ENCODE data around the gene GALNT16.

Gene GALNT16

GRCh38 chr14:69318241-69318640 lies 58.3 kb downstream of the GALNT16 start:
- DNase-seq = peak; percentile 60

DNA sequence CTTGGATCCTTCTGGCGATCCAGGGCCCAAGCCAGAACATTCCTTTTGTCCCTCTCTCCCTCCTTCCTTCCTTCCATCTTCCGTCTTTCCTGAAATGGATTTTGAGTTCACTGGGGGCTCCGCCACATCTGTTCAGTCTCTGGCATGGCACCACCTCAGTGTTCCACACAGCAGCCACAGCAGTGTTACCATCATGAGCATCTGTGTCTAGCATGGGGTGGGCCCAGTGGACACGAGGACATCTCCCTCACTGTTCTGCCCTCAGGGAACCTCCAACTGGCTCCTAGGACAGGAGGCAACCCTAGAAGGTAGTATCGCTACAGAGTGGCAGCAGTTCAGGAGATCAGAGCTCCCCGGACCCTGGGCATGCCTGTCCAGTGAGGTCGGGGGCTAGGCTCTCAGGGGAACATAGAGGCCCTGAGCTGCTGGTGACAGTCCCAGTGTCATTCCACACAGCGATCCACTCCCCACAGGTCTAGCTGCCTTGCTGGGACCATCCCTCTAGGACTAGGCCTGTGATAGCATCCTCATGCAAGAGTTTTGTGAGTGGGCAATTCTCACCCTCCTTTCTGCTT lies 59.0 kb downstream of the GALNT16 start:
- no peak for DNase-seq

DNA sequence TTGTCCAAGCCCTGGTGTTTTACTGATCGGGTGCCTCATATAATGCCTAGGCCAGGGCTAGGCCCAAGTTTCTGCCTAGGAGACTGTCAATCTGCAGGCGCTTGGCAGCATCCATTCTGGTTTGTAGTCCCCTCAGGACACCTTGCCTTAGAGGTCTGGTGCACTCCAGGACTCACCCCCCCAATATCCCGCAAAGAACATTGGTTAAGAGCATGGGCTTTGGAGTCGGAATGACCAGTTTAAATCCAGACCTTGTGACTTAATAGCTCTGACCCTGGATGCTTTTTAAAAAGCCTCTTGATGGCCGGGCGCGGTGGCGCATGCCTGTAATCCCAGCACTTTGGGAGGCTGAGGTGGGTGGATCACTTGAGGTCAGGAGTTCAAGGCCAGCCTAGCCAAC lies 60.0 kb downstream of the GALNT16 start:
- DNase-seq = no peak

DNA sequence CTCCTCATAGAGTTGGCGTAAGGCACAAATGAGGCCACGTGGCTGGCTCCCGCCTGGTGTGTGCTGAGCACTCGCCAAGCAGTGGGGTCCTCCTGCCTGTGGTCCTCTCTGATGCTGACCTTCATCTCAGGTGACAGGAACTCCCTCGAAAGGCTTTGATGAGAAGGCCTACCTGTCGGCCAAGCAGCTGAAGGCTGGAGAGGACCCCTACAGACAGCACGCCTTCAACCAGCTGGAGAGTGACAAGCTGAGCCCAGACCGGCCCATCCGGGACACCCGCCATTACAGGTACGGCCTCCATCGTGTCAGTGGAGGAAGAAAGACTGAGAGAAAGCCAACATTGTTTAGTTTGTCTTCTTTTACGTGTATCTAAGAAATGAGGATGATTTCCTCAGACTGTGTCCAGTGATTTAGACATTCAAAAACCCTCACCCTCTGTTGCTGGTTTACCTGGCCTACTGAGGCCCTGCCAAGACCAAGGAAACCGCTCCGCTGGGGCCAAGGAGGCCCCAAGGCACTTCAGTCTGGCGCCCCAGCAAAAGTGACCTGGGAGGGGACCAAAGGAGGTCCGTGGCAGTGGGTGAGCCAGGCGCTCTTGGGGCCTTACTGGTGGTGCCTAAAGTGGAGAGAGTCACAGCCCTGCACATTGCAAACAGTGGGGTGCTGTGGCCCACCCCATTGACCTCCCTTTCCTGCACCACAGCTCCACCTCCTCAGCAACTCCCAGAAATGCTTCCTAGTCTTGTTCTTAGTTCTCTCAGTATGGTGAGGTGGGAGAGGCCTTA lies 60.8 kb downstream of the GALNT16 start:
- no peak for DNase-seq

GRCh38 chr14:69321601-69322330 lies 61.8 kb downstream of the GALNT16 start:
- no peak for DNase-seq

DNA sequence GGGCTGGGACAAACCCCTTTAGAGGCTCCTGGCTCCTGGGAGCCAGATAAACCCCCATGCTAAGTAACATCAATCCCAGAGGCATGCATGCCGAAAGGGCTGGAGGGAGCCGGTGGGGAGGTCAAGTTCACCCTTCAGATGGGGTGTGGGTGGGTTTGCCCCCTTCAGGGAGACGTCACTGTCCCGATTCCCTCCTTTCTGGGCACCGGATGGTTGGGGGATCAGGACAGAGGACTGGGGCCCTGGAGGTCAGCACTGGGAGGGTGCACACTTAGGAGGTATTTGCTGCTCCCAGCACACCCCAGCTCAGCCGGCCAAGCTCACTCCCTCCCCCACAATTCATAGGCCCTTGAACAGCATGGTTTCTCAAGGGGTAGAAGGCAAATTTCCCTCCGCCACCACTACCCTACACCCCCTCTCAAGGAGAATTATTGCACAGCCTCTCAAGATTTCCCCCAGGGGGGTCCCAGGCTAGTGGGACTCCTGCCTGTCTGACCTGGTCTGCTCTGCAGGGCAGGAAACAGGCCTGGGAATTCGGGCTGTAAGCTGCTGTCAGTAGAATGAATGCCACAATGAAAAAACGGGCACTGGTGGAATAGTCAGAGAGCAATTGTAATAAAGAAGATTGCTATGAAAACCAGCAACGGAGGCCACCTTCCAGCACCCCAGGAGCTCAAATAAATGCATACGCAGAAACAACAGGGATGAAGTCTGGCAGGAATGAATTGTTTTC lies 63.5 kb downstream of the GALNT16 start:
- no peak for DNase-seq

DNA sequence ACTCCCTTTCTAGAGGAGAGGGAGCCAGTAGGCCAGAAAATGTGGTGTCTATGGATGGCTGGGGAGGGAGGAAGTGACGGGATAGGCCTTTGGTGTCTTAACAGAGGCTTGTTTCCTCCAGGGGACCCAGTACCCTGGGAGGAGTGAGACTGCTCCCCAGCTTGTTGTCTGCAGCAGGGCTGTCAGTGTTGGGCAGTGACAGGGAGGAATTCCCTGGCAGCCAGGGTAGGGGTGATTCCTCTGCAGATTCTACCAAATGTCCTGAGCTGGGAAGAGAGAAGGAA lies 64.0 kb downstream of the GALNT16 start:
- DNase-seq = no peak

DNA sequence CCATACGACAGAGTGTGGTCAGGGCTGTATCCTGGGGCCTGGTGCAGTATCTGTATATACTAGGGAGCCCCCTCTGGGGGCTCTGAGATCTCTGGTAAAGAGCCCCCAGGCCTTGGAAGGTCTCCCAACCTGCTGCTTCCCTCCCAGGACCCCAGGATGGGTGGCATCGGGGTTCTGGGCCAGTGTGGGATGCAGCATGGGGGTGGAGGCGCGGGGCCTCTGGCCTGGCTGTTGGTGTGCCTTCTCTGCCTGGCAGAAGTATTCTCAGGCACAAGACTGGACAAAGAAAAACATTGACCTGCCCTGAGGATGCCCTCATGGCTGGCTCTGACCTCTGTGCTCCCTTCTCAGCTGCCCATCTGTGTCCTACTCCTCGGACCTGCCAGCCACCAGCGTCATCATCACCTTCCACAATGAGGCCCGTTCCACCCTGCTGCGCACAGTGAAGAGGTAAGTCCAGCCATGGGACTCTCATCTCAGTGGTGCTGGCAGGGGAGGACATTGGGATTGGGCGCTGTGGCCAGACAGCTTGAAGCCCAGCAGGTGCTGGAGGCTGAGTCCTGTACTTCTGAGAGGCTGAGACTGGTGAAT lies 64.5 kb downstream of the GALNT16 start:
- no peak for DNase-seq

DNA sequence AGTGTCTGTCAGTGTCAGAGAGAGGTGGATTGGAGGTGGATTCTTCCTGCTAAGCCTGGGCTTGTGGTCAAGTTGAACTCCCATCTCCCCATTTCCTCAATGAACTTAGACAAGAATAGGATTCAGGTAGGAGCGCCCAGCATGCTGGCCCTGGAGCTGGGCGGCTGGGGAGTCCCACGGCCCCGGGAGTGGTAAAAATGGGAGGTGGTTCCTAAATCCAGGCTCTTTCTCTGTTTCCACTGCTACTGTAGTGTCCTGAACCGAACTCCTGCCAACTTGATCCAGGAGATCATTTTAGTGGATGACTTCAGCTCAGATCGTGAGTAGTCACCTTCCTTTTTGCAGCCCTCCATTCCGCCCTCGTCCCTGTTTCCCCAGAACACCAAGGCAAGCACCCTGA lies 65.1 kb downstream of the GALNT16 start:
- DNase-seq = no peak

DNA sequence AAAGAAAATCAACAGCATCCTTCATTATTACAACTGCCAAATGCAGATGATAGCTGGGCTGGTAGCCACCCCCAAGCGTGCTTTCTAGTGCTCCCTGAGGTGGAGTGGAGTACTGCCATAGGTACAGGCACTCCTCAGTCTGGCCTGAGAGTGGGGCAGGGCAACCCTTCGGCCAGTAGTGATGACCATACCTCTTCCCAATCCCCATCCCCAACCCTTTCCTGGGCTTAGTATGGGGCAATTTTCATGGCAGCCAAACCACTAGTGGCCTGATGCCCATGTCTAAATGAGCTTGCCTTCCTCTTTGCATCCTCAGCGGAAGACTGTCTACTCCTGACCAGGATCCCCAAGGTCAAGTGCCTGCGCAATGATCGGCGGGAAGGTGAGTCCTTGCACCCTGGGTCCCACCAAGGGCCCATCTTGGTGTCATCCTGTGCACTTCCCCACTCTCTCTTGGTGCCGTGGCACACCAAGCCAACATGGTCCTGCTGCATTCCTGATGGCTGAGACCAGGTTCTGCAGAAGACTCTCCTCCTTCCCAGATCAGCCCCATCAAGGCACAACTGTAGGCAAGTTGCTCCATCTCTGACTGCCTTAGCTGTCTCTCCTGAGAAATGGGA lies 65.8 kb downstream of the GALNT16 start:
- no peak for DNase-seq

DNA sequence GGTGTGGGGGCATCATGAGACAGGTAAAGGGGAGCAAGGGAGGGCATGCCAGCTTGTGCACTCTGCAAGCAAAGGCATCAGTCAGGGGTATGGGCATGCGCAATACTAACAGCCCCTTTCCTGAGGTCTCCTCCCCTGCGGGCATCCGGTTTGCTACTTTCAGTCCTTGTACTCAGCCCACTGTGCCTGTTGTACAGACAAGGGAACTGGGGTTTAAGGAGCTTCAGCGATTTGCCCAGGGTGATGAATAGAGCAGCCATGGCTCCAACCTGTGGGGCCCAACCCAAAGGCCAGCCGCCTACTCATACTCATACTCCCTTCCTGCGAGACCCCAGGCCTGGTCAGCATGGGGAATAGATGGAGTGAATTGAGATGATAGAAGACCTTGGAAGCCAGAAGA lies 66.7 kb downstream of the GALNT16 start:
- DNase-seq = no peak

GRCh38 chr14:69327507-69327906 lies 67.5 kb downstream of the GALNT16 start:
- no peak for DNase-seq

DNA sequence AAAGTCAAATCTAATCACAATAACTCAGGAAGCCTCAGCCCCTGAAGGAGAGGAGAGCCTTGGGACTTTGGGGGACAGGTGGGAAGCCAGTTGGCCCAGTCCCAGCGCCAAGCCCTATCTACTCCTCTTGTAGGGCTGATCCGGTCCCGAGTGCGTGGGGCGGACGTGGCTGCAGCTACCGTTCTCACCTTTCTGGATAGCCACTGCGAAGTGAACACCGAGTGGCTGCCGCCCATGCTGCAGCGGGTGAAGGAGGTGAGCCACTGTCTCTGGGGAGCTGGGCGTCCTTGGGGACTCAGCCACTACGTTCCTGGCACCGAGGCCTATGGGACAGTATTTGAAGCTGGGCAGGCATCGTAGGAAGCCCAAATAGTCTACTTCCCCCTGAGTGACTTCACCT lies 68.4 kb downstream of the GALNT16 start:
- no peak for DNase-seq

GRCh38 chr14:69328765-69329164 lies 68.8 kb downstream of the GALNT16 start:
- DNase-seq = no peak

DNA sequence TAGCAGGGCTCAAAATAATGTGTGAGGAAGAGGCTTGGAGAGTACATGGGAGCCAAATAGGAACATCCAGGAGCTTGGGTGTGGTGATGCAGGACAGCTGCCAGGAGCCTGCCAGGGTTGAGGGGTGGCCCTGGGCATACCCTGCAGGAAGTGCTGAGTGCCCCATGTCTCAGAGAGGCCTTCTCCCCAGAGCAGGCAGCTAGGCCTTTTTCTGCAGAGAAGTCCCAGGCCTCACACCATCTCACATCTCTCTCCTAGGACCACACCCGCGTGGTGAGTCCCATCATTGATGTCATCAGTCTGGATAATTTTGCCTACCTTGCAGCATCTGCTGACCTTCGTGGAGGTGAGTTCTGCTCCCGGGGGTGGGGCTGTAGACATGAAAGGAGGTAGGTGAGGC lies 71.2 kb downstream of the GALNT16 start:
- no peak for DNase-seq

GRCh38 chr14:69332782-69333395 lies 72.9 kb downstream of the GALNT16 start:
- no peak for DNase-seq

- DNase-seq = no peak
These were observed 73.9 kb downstream of the GALNT16 start for GRCh38 chr14:69333791-69334337.

DNA sequence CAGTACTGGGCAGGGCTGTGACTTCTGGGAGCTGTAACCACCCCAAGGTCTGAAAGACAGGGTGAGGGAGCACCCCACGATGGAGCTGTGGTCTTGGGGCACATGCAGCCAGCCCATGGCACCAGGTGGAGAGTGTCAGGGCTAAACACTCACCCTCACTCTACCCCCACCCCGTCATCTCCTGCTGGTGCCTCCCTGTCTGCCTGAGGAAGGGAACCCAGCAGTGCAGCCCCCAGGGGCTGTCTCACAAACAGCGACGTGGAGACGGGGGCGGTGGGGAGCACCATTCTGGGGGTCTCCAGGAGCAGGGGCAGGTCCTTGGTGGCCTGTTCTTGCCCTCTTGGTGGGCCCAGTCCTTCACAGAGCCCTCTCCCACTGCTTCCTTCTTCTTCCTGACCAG lies 74.6 kb downstream of the GALNT16 start:
- DNase-seq = no peak

- DNase-seq = no peak
These were observed 75.4 kb downstream of the GALNT16 start for GRCh38 chr14:69335371-69335771.

- DNase-seq = no peak
These were observed 78.0 kb downstream of the GALNT16 start for GRCh38 chr14:69337984-69338383.

- no peak for DNase-seq
These were observed 79.5 kb downstream of the GALNT16 start for GRCh38 chr14:69339426-69339825.

GRCh38 chr14:69342928-69343525 lies 83.1 kb downstream of the GALNT16 start:
- DNase-seq = no peak
